ENCODE results near the gene EFL1. TPM values are rescaled to one million over a fixed set of nuclear protein-coding genes. Genes with fewer than 3 reads are reported as not detected.

Gene EFL1
- total RNA-seq, 2 experiments from 2014 or later, result 25.1 to 25.7 TPM

GRCh38 chr15:82086243-82086995 is 176.1 kb downstream of the EFL1 start:
- CTCF ChIA-PET (ENCODE audit: unreplicated experiment), result no interaction called here
- no peaks in the 10 kb centered on the region for H3K4me1 ChIP-seq (ENCODE audit: insufficient read depth, low read length, poor library complexity, severe bottlenecking)
- no peak for TF ChIP-seq EZH2phosphoT487 (IDR thresholded peaks at IDR 0.05; ENCODE audit: borderline replicate concordance, low read depth, low read length)
- no peak for TF ChIP-seq CTCF (conservative IDR thresholded peaks at IDR 0.05; ENCODE audit: low read length)

DNA sequence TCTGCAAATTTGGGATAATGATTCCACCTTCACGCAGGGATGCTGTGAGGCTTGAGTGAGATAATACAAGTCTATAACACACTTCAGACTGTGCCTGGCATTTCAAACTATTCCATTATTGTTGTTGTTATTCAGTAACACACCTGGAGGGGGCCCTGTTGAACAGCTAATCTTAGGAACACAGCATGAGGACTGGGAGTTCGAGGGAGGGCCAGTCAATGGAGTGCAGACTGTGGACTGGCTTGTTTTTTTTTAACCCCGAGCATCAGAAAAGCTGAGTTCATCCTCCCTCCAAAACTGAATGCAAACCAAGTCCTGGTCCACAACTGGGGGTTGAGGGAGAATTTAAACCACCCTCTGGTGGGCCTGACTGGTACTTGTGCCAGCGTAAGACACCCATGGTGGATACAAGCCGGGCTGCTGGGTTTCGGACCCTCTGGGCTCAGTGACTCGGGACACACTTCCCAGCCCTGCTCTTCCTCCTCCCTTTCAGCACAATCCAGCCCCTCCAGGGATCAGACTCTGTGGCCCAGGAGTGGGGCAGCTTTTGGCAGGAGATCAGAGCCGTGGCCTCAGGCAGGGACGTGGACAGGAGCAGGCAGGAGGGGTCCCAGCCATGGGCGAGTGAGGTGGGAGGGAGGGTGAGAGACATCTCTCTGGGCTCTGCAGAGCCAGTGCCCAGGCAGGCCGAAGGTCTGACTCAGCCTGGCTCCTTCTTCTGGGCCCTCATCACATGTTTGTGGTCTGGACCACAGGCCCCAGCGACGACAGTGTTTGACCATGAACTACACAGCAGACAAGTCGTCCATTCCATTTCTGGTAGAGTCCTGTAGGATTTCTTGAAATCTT is 180.4 kb downstream of the EFL1 start:
- BruUV-seq (replicated peaks), result no TSS peak
- Histone ChIP-seq H2AFZ (ENCODE audit: low read length) (no peak overlapping the region), H3K27ac (ENCODE audit: low read depth, low read length, poor library complexity, severe bottlenecking) (no peak overlapping the region), H4K20me1 (ENCODE audit: insufficient read depth, low read length) (no peaks in the 10 kb centered on the region), H3K9me2 (ENCODE audit: insufficient read depth, low read length) (no peaks in the 10 kb centered on the region), H3K9me3 (ENCODE audit: low read length) (no peaks in the 10 kb centered on the region), H3K4me2 (ENCODE audit: low read length) (no peak overlapping the region), H3K79me2 (ENCODE audit: insufficient read depth, low read depth, low read length) (no peaks in the 10 kb centered on the region), H3K36me3 (ENCODE audit: insufficient read depth, low read length) (no peaks in the 10 kb centered on the region), H3K4me3 (ENCODE audit: low read depth, low read length, poor library complexity, severe bottlenecking) (no peak overlapping the region), H3K4me1 (ENCODE audit: insufficient read depth, low read length, poor library complexity, severe bottlenecking) (no peaks in the 10 kb centered on the region)
- POLR2A ChIA-PET, result no interaction called here
- DNase-seq (ENCODE audit: low spot score), result no peak
- CTCF ChIA-PET (ENCODE audit: unreplicated experiment), result no interaction called here
- intact Hi-C loops (cut with micrococcal nuclease; ENCODE audit: unreplicated experiment), result no loop called here
- TF ChIP-seq EZH2phosphoT487 (IDR thresholded peaks at IDR 0.05; ENCODE audit: borderline replicate concordance, low read depth, low read length) (no peak), CTCF (conservative IDR thresholded peaks at IDR 0.05; ENCODE audit: low read length) (peak; percentile 32; the same call in 1 of the 2 replicates)

More at GRCh38 chr15:82086243-82086995, 176.1 kb downstream of the EFL1 start:
- Histone ChIP-seq H3K36me3 (ENCODE audit: insufficient read depth, low read length) (no peaks in the 10 kb centered on the region), H2AFZ (ENCODE audit: low read length) (no peak overlapping the region), H3K9me2 (ENCODE audit: insufficient read depth, low read length) (no peaks in the 10 kb centered on the region), H3K4me2 (ENCODE audit: low read length) (no peak overlapping the region), H3K9me3 (ENCODE audit: low read length) (no peaks in the 10 kb centered on the region), H3K27ac (ENCODE audit: low read depth, low read length, poor library complexity, severe bottlenecking) (no peak overlapping the region), H3K79me2 (ENCODE audit: insufficient read depth, low read depth, low read length) (no peaks in the 10 kb centered on the region), H3K4me3 (ENCODE audit: low read depth, low read length, poor library complexity, severe bottlenecking) (no peak overlapping the region), H4K20me1 (ENCODE audit: insufficient read depth, low read length) (no peaks in the 10 kb centered on the region)
- intact Hi-C loops (cut with micrococcal nuclease; ENCODE audit: unreplicated experiment), result no loop called here
- POLR2A ChIA-PET, result no interaction called here
- no TSS peak for BruUV-seq (replicated peaks)
- DNase-seq (ENCODE audit: low spot score), result no peak

- Histone ChIP-seq H3K4me3 (ENCODE audit: low read depth, low read length, poor library complexity, severe bottlenecking) (no peak overlapping the region), H3K4me1 (ENCODE audit: insufficient read depth, low read length, poor library complexity, severe bottlenecking) (no peaks in the 10 kb centered on the region), H3K4me2 (ENCODE audit: low read length) (no peak overlapping the region), H3K27ac (ENCODE audit: low read depth, low read length, poor library complexity, severe bottlenecking) (no peak overlapping the region), H3K9me2 (ENCODE audit: insufficient read depth, low read length) (no peaks in the 10 kb centered on the region), H4K20me1 (ENCODE audit: insufficient read depth, low read length) (no peaks in the 10 kb centered on the region), H3K9me3 (ENCODE audit: low read length) (no peaks in the 10 kb centered on the region), H3K36me3 (ENCODE audit: insufficient read depth, low read length) (no peaks in the 10 kb centered on the region), H2AFZ (ENCODE audit: low read length) (no peak overlapping the region), H3K79me2 (ENCODE audit: insufficient read depth, low read depth, low read length) (no peaks in the 10 kb centered on the region)
- no peak for DNase-seq (ENCODE audit: low spot score)
- CTCF ChIA-PET (ENCODE audit: unreplicated experiment), result no interaction called here
- BruUV-seq (replicated peaks), result no TSS peak
- TF ChIP-seq EZH2phosphoT487 (IDR thresholded peaks at IDR 0.05; ENCODE audit: borderline replicate concordance, low read depth, low read length), result no peak
- no peak for TF ChIP-seq CTCF (conservative IDR thresholded peaks at IDR 0.05; ENCODE audit: low read length)
- POLR2A ChIA-PET, result no interaction called here
- intact Hi-C loops (cut with micrococcal nuclease; ENCODE audit: unreplicated experiment), result no loop called here
Measured at GRCh38 chr15:82080774-82081173, 181.8 kb downstream of the EFL1 start.

Data from OCI-LY7 (cell line).